HG03432 (cell line): ENCODE results near the gene ELMO3.

Experiments
- ATAC-seq: cut with Tn5 transposase; IDR thresholded peaks from one replicate; pipeline ENCODE4 v1.9.1; 2021; ENCODE audit warnings: mild to moderate bottlenecking, moderate library complexity; ENCODE audit not compliant: unreplicated experiment

ELMO3 gene

DNA sequence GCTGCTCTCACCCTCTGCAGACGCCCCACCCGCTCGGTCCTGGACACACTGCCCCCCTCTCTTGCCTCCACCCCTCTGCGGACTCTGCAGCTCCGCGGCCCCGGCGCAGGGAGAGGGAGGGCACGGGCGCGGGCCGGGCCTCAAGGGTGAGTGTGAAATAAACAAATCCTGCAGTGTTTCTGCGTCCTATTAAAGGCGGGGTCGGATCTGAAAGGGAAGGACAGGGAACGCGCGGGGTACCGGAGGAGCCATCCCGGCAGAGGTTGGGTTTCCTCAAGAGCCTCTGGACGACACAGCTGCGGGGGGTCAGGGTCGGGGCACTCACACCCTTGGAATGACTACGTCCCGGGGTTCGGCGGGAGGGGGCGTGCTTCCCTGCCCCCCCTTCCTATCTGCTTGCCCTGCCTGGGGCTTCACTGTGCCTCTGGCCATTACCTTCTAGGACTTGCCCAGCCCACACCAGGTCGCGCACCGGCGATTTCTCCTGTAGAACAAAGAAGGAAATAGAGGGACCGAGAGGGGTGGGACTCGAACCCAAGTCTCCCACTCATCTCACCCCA lies 34.9 kb upstream of the ELMO3 start:
- ATAC-seq, result no peak

- no peak for ATAC-seq
Measured at GRCh38 chr16:67164599-67165061, 34.3 kb upstream of the ELMO3 start, which contains the start of gene HSF4. Gene HSF4, plus strand, starts transcription at chr16:67164745. Its CDS starts 67 bp downstream, at chr16:67164812.

- no peak for ATAC-seq
Measured at GRCh38 chr16:67165121-67166078, 33.5 kb upstream of the ELMO3 start.

DNA sequence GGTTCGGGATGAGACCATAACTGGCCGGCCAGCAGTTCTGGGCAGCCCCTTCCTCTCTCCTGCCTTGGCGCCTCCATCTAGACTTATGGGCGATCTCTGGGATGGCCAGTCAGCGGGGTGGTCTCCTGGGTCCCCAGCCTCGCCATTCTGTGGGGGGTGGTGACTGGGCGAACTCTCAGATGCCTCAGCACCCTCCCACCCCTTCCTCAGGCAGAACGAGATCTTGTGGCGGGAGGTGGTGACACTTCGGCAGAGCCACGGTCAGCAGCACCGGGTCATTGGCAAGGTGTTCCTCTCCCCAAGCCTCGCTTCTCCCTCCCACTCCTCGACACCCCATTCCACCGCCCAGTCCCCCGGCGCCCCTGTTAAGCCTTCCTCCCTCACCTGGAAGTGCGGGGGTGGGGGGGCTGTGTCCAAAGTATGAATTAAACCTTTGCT lies 32.8 kb upstream of the ELMO3 start:
- no peak for ATAC-seq

DNA sequence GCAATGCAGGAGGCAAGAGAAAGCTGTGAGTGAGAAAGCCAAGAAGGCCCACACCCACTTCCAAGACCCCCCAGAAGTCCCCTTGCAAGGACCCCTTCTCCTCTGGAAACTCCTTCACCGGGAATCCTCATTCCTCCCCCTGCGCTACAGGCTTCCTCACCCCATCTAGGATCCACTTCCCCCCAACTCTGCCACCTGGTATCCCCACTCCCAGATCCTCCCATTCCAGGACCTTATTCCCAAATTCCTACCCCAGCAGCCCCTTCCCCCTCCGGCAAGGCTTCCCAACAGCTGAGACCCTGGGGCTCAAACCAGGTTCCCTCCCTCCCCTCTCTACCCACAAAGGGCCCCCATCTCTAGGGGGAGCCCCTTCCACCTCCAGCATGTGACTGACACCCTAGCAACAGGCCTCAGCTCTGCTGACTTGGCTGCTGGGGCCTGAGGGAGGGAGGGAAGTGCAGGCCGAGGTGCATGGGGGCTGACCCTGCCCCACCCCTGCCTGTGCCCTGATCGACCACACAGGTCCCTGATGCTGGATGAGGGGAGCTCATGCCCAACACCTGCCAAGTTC lies 32.2 kb upstream of the ELMO3 start:
- ATAC-seq, result no peak

DNA sequence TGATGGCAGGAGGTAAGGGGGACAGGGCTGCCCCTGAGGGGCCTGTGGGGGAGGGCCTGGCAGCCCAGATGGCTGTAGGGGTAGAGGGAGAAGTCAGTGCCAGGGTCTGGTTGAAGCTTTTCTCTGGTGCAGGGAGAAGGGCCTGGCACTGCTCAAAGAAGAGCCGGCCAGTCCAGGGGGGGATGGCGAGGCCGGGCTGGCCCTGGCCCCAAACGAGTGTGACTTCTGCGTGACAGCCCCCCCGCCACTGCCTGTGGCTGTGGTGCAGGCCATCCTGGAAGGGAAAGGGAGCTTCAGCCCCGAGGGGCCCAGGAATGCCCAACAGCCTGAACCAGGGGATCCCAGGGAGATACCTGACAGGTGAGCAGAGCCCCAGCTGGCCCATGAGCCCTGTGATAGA lies 31.3 kb upstream of the ELMO3 start:
- no peak for ATAC-seq

- ATAC-seq, result no peak
Measured at GRCh38 chr16:67169011-67169451, 29.9 kb upstream of the ELMO3 start.

- no peak for ATAC-seq
Measured at GRCh38 chr16:67169642-67170167, 29.2 kb upstream of the ELMO3 start.

GRCh38 chr16:67170168-67170948 lies 28.6 kb upstream of the ELMO3 start, which contains the start of gene NOL3:
Gene NOL3, plus strand, starts transcription at chr16:67170538.
- ATAC-seq, result peak; percentile 48

DNA sequence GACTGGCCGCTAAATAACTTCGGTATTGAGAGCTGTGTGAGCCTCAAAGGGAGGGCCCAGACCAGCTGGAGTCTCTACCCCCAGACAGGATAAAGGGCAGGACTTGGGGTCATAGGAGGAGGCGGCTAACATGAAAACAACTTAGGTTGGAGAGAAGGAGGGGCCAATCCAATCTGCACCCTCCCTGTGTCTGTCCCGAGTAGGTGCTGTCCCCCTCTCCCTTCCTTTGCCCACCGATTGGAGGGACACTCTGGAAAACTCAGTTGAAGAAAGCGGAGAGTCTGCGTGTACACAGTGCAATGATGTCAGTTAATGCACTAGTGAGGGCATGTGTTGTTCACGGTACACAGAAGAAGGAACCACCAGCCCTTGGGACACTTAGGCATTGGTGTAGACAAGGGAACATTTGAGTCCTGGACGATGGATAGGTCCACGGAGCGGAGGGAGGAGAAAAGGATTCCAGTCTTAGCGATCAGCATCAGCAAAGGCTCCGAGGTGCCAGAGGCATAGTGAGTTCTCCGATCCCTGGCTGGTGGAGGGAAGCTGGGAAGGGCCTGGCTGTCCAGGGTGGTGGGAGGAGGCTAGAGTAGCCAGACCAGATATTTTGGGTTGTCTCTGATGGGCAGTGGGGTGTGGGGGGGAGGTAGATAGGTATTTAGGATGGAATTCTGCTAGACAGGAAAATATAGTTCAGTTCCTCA lies 27.8 kb upstream of the ELMO3 start:
- ATAC-seq, result no peak

GRCh38 chr16:67173323-67173722 lies 25.6 kb upstream of the ELMO3 start:
- no peak for ATAC-seq

- ATAC-seq, result peak; percentile 43
Measured at GRCh38 chr16:67173808-67174705, 24.9 kb upstream of the ELMO3 start.

GRCh38 chr16:67174706-67175231 lies 24.2 kb upstream of the ELMO3 start:
- no peak for ATAC-seq

DNA sequence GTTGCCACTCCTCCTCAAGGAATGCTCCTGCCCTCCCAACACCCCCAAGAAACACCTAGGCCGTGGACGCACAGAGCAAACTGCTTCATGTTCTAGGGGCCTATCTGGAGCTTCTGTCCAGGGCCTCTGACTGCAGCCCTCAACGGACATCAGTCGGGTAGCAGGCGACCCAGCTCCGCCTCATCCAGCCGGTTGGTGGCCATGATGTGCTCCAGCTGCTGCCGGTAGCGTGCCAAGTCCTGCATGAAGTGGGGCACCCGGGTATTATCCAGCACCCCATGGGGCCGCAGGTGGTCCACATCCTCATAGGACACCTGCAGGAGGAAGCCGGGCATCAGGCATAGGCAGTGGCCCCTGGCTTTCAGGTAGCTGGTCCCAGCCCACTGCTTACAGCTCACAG lies 22.3 kb upstream of the ELMO3 start:
- no peak for ATAC-seq

DNA sequence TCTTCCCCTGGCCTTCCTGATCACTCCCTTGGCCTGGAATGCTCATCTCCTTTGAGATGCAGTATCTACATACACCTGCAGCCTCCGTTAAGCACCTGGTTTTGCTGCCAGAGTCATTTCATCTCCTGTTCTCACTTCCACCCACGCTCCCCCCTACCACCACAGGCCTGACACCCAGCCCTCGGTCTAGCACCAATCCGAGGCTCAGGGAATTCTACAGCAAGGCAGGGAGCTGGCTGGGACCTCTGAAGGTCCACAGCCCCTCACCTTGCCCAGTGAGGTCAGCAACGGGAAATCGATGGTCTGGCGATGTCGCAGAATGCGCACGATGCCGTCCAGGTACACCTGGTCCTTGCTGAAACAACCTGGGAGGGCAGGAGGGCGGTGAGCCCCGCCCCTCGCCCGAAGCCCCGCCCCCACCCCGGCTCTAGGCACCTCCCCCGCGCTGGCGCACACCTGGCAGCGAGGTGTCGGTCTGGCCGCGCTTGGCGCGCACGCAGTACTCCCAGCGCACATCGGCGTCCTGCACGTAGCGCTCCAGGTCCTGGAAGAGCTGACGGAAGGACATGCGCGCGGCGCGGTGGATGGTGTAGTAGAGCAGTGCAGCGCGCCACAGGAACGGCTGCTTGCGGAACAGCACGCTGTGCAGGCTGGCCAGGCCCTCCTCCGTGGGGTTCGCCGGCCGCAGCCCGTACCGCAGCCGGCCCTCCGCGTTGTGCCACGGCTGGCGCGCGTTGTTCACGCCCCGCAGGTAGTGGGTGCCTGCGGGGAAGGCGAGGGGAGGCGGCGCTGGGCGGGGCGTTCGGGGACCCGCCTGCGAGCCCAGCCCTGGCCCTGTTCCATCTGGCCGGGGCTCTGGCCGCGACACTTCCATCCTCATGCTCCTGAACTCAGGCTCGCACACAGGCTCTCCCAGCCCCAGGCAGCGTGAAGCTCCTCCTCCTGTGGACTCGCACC lies 20.9 kb upstream of the ELMO3 start:
- ATAC-seq, result no peak

DNA sequence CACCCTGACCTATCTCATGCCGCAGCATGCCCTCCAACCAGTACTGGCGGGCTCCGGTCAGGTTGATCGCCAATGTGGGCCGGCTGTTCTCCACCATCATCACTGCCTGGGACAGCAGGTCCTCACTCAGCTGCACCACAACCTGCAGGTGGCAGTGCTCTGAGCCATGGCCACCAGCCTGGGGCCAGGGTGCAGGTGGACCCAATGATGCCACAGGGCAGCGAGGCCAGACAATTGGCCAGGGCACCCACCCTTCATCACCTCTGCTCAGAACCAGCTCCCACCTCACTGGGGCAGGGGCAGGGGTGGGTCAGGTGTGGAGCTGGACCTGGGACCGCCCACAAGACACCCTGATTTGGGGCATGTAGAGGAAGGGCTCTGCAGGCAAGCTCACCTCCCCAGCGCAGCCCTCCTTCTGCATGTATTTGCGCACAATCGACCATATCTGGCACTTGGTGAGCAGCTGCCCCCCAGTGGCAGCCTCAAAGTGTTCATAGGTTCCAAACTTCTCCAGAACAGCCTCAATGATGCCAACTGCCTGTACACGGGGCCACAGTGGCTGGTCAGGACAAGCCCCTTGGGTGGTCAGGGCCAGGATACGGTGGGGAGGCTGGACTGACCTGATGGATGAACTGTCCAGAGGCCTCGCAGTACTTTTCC lies 19.4 kb upstream of the ELMO3 start:
- ATAC-seq, result no peak

- no peak for ATAC-seq
Measured at GRCh38 chr16:67180166-67180565, 18.8 kb upstream of the ELMO3 start.
